Hematopoietic multipotent progenitor cell treated with erythropoietin and hydrocortisone succinate and interleukin-3 and kit ligand, for 6 days (in vitro differentiated cells): ENCODE results near the gene MYRF.
A peak's percentile ranks its signal among the peaks of the same experiment; 100 is the strongest.

ENCODE experiments used
- DNase-seq: peaks from one replicate; pipeline ENCODE4 v3.0.0-alpha.2; 2015

The MYRF gene

GRCh38 chr11:61778357-61778886, 26.0 kb downstream of the MYRF start:
- DNase-seq: no peak

DNA sequence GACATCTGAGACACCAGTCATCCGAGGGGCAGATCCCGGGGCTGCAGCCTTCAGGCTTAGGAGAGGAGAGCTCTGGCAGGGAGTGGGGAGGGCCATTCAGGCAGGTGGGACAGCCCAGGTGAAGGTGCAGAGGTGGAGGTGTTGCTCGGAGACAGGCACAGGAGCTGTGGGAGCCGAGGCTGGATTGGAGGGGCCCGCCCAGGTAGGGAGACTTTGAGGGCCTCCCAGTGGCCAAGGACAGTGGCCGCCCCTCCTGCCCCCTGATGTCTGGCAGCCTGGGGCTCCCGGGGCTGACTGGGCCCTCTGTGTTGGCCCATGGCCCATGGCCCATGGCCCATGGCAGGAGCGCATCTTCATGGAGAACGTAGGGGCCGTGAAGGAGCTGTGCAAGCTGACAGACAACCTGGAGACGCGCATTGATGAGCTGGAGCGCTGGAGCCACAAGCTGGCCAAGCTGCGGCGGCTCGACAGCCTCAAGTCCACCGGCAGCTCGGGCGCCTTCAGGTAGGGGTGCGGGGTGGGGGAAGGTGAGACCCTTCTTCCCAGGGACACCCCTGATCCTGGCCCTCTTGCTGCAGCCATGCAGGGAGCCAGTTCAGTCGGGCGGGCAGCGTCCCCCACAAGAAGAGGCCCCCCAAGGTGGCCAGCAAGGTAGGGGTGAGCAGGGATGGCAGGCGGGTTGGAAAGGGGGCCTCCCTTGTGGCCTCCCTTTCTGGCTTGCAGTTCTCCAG, 26.6 kb downstream of the MYRF start:
- DNase-seq: no peak

DNA sequence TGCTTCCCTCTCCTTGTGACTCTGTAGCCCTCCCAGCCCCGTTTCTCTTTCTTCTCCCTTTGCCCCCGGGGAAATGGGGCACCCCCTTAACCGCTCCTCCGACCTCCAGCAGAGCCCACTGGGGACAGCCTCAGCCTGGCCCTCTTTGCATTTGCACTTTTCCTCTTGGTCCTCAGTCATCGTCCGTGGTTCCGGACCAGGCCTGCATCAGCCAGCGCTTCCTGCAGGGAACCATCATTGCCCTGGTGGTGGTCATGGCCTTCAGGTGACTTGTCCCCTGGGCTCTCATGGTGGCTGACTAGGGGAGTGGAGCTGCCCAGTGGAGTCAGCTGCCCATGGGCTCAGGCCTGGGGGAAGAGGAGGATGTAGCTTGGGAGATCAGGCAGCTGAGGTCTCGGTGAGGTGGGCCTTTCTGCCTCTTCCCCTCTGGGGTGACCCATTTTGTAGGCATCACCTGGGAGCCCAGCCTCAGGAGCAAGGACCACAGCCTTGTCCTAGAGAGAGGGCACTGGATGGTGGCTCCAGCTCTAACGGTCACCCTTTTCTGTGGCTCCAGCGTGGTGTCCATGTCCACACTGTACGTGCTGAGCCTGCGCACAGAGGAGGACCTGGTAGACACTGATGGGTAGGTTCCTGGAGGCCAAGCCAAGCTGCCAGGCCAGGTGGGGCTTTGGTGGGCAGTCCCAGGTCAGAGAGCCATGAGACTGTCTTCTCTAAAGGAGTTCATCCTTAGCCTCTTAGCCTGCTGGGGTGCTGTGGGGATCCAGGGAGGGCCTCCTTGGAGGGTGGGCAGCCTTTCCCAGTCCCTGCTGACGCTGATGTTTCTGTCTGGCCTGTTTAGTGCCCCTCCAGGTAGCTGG, 27.5 kb downstream of the MYRF start:
- DNase-seq: no peak

DNA sequence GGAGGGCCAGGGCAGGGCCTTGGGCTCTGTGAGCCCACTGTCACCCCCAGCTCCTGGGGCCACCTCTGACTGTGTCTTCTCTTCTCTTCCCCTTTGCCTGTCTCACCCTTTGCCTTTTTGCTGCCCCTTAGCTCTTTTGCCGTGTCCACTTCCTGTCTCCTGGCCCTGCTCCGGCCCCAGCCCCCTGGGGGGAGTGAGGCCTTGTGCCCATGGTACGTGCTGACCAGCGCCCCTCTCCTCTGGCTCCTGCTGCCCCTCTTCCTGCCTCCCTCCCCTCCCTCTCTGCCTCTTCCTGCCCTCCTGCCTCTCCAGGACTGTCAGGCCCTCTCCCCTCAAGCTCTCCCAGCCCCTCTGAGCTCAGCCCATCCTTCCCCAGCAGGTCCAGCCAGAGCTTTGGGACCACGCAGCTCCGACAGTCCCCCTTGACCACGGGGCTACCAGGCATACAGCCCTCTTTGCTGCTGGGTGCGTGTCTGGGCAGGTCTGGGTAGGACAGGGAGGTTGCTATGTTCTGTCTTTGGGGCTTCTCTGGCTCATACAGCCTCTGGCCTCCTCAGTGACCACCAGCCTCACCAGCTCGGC, 28.2 kb downstream of the MYRF start:
- no peak for DNase-seq

DNA sequence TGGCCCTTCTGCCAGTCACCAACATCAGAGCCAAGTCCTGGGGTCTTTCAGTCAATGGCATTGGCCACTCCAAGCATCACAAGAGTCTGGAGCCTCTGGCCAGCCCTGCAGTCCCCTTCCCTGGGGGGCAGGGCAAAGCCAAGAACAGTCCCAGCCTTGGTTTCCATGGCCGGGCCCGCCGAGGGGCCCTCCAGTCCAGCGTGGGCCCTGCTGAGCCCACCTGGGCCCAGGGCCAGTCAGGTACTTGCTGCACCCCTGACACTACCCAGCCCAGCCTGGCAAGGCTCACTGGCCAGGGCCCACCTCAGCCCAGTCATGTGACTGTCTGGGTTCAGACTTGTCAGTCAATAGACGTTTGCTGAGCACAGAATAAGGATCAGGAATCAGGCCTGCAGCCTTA, 29.1 kb downstream of the MYRF start:
- DNase-seq: no peak

DNA sequence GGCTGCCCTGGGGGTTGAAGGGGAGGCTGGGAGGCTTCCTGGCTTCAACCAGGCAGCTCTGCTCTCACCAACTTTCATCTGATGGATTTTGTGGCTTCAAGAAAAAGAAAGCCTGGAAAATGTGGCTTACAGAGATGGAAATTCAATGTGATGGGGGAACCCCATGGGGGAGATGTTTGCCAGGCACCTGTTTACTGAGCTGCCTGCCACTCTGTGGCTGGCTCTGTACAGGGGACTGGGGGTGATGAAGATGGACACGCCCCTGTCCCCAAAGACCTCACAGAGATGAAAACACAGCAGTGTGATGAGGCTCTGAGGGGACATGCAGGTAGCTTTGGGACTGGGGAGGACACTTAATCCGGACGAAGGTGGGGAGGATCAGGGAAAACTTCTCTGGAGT, 29.9 kb downstream of the MYRF start:
- DNase-seq: no peak

DNA sequence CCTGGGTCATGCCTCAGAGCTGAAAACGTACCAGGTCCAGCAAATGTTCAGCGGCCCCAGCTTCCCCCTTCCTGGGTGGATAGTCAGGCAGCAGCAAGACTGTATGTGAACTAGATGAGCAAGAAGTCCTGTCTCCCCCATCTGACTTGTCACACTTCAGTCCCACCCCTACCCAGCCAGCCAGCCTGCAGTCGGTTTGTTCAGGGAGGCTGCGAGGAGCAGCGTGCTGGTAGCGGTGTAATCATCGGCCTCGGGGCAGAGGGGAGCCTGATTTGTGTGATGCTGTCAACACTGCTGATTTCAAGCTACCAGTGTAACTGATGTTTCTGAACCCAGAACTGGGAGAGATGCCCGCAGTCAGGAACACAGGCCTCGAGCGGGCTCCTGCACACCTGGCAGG, 30.4 kb downstream of the MYRF start:
- DNase-seq: no peak

GRCh38 chr11:61783717-61784505, 31.5 kb downstream of the MYRF start:
- no peak for DNase-seq

DNA sequence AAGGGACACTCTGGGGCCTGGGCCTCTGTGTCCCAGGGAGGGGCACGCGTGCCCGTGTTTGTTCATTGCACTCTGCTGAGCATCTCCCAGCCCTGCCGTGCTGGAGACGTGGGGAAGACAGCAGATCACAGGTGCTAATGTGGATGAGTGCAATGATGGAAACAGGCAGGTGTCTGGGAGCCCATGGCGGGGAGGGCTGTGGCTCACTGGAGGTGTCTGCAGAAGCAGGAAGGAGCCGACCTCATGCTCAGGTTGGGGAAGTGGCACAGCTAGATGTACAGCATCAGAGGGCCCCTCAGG, 32.0 kb downstream of the MYRF start:
- DNase-seq: no peak

DNA sequence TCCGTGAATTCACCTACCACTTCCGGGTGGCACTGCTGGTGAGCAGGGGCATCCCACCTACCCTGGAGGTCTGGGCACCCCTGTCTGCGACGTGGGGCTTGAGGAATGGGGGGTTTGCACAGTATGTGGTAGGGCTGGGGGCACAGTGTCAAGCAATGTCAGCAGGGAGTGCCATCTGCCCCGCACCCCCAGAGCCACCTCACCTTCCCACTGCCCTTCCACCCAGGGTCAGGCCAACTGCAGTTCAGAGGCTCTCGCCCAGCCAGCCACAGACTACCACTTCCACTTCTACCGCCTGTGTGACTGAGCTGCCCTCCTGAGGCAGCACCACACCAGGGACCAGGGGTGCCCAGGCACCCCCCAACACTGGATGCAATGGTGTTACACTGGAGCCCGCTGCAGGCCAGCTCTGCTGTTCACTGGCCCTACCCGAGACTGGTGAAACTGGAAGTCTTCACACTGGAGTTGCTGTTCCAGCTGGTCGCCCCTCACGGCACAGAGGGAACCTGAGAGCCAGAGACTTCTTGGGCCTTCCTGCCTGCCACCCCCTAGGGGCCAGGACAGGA, 33.5 kb downstream of the MYRF start:
- no peak for DNase-seq

- DNase-seq: peak; percentile 78
These were observed 35.6 kb downstream of the MYRF start for GRCh38 chr11:61787928-61788491.

DNA sequence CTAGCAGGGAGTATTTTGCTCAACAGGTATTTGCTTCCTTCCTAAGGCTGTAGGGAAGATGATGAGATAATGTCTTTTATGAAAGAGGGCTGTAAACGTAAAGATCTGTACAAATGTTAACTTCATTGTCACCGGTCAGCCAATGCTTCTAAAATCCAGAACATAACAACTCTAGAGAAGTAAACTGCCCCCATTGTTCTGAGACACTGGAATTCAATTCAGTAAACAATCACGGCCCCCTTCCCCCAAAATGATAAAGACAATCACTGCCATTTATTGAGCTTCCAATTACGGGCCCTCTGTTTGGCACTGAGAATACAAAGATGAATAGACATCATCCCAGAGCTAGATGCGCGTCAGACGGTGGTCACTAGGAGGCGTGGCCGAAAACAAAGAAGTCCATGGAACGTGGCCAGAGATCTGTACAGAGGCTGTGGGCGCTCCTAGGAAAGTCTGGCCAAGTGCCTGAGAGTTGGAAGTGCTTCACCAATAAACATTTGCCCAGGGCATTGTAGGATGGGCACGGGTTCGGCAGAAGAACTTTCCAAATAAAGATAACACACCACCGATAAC, 39.4 kb downstream of the MYRF start:
- peak; percentile 89 for DNase-seq

DNA sequence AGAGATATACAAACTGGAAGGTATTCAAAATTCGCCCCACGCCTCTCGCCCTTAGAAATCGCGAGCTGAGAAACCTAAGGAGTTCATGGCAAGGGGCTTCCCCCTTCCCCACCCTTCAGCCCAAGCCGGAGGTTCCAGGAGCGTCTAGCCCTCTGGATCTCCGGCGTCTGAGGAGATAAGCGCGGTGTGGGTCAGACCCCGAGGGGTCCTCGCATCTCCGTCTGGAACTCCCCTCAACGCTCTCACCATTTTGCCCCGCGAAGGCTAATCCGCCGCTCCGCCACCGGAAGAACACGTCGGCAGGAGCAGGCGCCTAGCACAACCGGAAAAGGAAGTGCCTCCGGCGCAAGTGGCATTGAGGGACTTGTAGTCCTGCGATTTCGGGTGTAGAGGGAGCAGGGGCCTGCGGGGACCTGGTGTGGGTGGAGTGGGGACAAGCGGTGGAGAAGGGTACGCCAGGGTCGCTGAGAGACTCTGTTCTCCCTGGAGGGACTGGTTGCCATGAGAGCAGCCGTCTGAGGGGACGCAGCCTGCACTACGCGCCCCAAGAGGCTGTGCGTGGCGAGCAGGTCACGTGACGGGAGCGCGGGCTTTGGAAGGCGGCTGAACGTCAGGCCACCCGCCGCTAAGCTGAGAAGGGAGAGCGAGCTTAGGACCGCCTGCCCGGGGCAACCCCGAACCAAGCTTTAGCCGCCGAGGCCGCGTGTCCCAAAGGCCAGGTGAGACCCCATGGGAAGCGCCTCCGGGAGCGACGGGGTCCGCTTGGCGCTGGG, 40.1 kb downstream of the MYRF start, which contains the start of the genes FEN1 and TMEM258:
FEN1 (plus strand) TSS at position 602 of the 773 bp plus-strand sequence. CDS start 2,451 bp downstream, outside the sequence.
TMEM258 (minus strand) TSS at position 290 of the 773 bp plus-strand sequence; CDS start at position 249, 41 bp downstream.
- peak; percentile 96 for DNase-seq

DNA sequence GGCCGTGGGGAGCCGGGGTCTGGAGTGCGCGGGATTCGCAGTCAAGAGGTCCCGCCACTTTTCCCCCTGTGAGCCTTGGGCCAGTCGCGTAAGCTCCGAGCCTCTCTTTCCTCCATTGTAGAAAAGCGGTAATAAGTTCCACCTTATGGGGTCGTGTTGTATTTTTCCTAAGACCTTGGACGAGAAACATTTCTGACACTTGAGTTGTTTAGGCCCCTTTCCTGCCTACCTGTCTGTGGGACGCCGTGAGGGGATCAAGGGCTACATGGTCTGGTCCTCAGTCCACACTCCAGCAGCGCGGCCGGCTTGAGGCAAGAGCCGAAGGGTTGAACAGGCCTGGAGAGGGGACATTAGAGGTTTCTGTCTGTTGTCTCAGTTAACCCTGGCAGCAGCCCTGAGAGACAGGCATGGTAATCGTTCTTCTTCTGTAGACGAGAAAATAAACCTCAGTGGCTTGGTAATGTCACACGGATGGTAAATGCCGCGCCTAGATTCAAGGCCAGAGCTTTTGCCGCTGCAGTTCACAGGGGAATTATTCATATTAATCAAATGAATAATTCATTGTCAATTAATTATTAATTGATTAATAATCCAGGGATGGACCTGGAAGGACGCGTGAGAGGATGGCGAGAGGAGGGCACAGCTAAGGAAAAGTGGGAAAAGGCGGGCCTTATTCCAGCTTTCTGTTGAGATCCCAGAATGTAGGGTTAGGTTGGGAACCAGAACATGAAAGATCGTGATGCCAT, 40.8 kb downstream of the MYRF start:
- peak; percentile 51 for DNase-seq

DNA sequence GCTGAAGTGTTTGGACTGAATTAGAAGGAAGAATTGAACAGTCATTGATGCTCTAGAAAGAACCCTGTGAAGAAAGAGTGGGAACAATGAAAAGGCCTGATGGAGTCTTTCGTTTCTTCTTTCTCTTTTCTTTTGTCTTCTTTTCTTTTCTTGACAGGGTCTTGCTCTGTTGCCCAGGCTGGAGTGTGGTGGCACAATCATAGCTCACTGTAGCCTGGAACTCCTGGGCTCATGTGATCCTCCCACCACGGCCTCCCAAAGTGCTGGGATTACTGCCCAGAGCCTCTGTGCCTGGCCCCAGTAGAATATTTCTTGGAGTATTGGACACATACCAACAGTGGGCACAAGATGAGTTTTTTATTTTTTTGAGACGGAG, 41.4 kb downstream of the MYRF start:
- DNase-seq: no peak

DNA sequence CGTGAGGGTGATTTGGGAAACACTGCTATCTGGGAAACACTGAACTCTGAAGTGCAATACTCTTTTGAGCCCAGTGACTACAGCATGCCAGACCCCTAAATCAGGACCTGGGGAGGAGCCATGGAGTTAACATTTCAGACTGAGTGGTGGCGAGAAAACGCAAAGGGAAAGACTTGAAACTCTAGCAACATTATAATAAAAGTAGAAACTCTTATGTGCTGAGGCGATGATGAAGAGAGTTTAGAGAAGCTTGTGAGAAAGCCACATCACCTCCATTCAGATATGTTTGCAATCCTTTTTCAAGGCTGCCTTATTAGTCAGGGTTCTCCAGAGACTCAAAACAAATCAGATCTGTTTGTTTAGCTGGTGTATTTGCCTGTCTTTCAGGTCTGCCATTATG, 42.1 kb downstream of the MYRF start:
- DNase-seq: no peak

GRCh38 chr11:61795459-61795858, 43.0 kb downstream of the MYRF start:
- no peak for DNase-seq

- DNase-seq: no peak
These were observed 43.6 kb downstream of the MYRF start for GRCh38 chr11:61795876-61796526.

GRCh38 chr11:61797263-61797944, 45.0 kb downstream of the MYRF start:
- DNase-seq: peak; percentile 92
